Mesothelial cell of epicardium (in vitro differentiated cells): Measurements from ENCODE around the gene RBM28. TPM values are rescaled to one million over a fixed set of nuclear protein-coding genes. Genes with fewer than 3 reads are reported as not detected.

Source experiments
- DNase-seq, 2 experiments: peaks; one replicate each; pipeline ENCODE4 v3.0.0; 2021; ENCODE audit warnings: low spot score in 2 of 2; ENCODE audit not compliant: unreplicated experiment in 2 of 2
- H3K27ac Mint-ChIP-seq: 2 replicates; pipeline ENCODE4 v1.8.0; 2021; ENCODE audit warnings: mixed read lengths
- H3K27me3 Mint-ChIP-seq: 2 replicates; pipeline ENCODE4 v1.8.0; 2021; ENCODE audit warnings: low read depth, mixed read lengths
- H3K36me3 Mint-ChIP-seq: 2 replicates; pipeline ENCODE4 v1.8.0; 2021; ENCODE audit warnings: mixed read lengths
- H3K4me1 Mint-ChIP-seq: 2 replicates; pipeline ENCODE4 v1.8.0; 2021; ENCODE audit warnings: mixed read lengths
- H3K4me3 Mint-ChIP-seq: 2 replicates; pipeline ENCODE4 v1.8.0; 2021; ENCODE audit warnings: mild to moderate bottlenecking, moderate library complexity, mixed read lengths
- H3K9me3 Mint-ChIP-seq: 2 replicates; pipeline ENCODE4 v1.8.0; 2021; ENCODE audit warnings: mixed read lengths
- CTCF ChIP-seq: fragments of 200-600 bp; sonication (generic); IDR thresholded peaks from one replicate; pipeline ENCODE4 v1.5.0; 2021; ENCODE audit warnings: antibody characterized with exemption; ENCODE audit not compliant: unreplicated experiment
- total RNA-seq: library from RNA; stranded (reverse); gene quantifications from 3 replicates; pipeline ENCODE4 v1.2.1, GENCODE V29; 2021

RBM28 gene
- total RNA-seq, 1 donor from 2014 or later: 78.5 TPM

DNA sequence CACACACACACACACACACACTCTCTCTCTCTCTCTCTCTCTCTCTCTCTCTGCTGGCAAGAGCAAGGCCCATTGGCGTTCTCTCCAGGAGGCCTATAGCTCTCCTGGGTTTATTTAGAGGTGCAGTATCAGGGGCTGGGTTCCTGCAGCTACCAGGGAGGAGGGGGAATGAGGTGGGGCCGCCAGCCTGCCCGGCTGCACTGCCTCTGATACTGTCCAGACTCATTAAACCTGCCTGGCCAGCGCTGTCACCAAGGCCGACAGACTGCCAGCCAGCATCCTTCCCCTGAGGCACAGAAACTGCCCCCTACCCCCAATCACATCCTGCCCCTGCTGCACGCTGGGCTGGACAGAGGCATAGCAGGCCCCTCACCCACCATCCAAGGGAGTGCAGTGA is 13.5 kb upstream of the RBM28 start:
- H3K9me3 Mint-ChIP-seq: no peaks in the 10 kb centered on the region
- no peak for TF ChIP-seq CTCF
- peaks cover 10% of the 10 kb centered on the region for H3K27me3 Mint-ChIP-seq
- H3K36me3 Mint-ChIP-seq: no peaks in the 10 kb centered on the region
- H3K4me3 Mint-ChIP-seq: no peak overlapping the region
- H3K4me1 Mint-ChIP-seq: peaks cover 19% of the 10 kb centered on the region
- no peak for DNase-seq
- peak overlapping the region; percentile 41 for H3K27ac Mint-ChIP-seq

DNA sequence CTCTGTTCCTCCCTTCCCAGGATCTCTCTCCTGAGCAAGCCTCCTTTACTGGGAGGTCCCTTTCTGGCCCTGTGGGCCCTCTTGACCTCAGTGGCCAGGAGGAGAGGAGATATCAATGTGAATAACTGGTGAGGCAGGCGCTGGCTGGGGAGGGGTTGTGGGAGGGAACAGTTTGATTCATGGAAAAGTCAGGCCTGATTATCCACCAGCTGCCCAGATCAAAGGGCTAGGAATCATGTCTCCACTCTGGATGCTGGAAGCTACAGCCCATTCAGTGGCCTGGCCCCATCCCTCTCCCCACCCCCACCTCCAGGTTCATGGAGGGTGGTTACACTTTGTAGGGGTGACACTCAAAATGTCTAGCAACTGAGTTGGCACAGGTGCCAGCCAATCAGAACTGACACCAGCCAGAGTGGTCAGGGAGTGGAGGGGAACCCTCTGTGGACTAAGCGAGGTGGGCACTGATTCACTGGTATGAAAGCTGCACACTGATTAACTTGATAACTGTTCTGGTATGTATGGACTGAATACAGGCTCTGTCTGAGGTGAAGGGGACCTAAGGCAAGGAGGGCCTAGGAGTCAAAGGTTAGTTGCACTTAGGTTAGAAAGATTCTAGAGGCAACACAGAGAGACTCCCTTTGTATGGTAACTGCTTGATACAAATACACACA is 13.0 kb upstream of the RBM28 start:
- Mint-ChIP-seq H3K4me1 (peaks cover 13% of the 10 kb centered on the region), H3K9me3 (no peaks in the 10 kb centered on the region), H3K36me3 (no peaks in the 10 kb centered on the region), H3K27me3 (peaks cover 4% of the 10 kb centered on the region), H3K27ac (no peak overlapping the region), H3K4me3 (no peak overlapping the region)
- TF ChIP-seq CTCF: no peak
- DNase-seq: no peak

GRCh38 chr7:128353610-128354009 is 9.9 kb upstream of the RBM28 start:
- H3K4me1 Mint-ChIP-seq: peaks cover 15% of the 10 kb centered on the region
- H3K36me3 Mint-ChIP-seq: no peaks in the 10 kb centered on the region
- no peak overlapping the region for H3K4me3 Mint-ChIP-seq
- no peak for TF ChIP-seq CTCF
- peaks cover 4% of the 10 kb centered on the region for H3K27me3 Mint-ChIP-seq
- no peak for DNase-seq
- no peaks in the 10 kb centered on the region for H3K9me3 Mint-ChIP-seq
- no peak overlapping the region for H3K27ac Mint-ChIP-seq

GRCh38 chr7:128353189-128353588 is 9.5 kb upstream of the RBM28 start:
- Mint-ChIP-seq H3K27ac (no peak overlapping the region), H3K9me3 (no peaks in the 10 kb centered on the region), H3K36me3 (no peaks in the 10 kb centered on the region), H3K4me3 (no peak overlapping the region), H3K4me1 (peaks cover 15% of the 10 kb centered on the region), H3K27me3 (peaks cover 4% of the 10 kb centered on the region)
- TF ChIP-seq CTCF: no peak
- DNase-seq: no peak

GRCh38 chr7:128352636-128353035 is 8.9 kb upstream of the RBM28 start:
- peaks cover 15% of the 10 kb centered on the region for H3K4me1 Mint-ChIP-seq
- no peaks in the 10 kb centered on the region for H3K9me3 Mint-ChIP-seq
- TF ChIP-seq CTCF: no peak
- H3K27me3 Mint-ChIP-seq: peaks cover 4% of the 10 kb centered on the region
- no peak overlapping the region for H3K4me3 Mint-ChIP-seq
- no peaks in the 10 kb centered on the region for H3K36me3 Mint-ChIP-seq
- no peak overlapping the region for H3K27ac Mint-ChIP-seq
- no peak for DNase-seq

GRCh38 chr7:128352153-128352537 is 8.4 kb upstream of the RBM28 start:
- DNase-seq: no peak
- Mint-ChIP-seq H3K36me3 (no peaks in the 10 kb centered on the region), H3K27me3 (peaks cover 4% of the 10 kb centered on the region), H3K4me3 (no peak overlapping the region), H3K4me1 (peaks cover 12% of the 10 kb centered on the region), H3K27ac (no peak overlapping the region), H3K9me3 (no peaks in the 10 kb centered on the region)
- no peak for TF ChIP-seq CTCF
